ENCODE data around the gene LIPM. TPM values are rescaled to one million over a fixed set of nuclear protein-coding genes. Genes with fewer than 3 reads are reported as not detected.

Gene LIPM
- total RNA-seq, 1 donor, result not detected

Other genes starting within 250 kb of the LIPM start
- gene RNLS, start 219.4 kb upstream of the LIPM start, total RNA-seq (ENCODE audit: low replicate concordance), result 7.0 and 16.8 TPM in 2 replicates
- gene LIPJ, start 216.0 kb upstream of the LIPM start, total RNA-seq (ENCODE audit: low replicate concordance), result 0.09 TPM in 1 of 2 replicates, not detected in the other
- not detected in 2 replicates for gene LIPF, start 138.3 kb upstream of the LIPM start, total RNA-seq (ENCODE audit: low replicate concordance)
- not detected in 2 replicates for gene LIPK, start 96.5 kb upstream of the LIPM start, total RNA-seq (ENCODE audit: low replicate concordance)
- gene LIPN, start 42.7 kb upstream of the LIPM start, total RNA-seq (ENCODE audit: low replicate concordance), result not detected in 2 replicates
- gene ANKRD22, start 49.1 kb downstream of the LIPM start, total RNA-seq (ENCODE audit: low replicate concordance), result 0.09 and 0.33 TPM in 2 replicates
- gene STAMBPL1, start 77.5 kb downstream of the LIPM start, total RNA-seq (ENCODE audit: low replicate concordance), result 35.3 and 50.0 TPM in 2 replicates
- 73.5 and 241 TPM in 2 replicates for gene ACTA2, start 150.0 kb downstream of the LIPM start, total RNA-seq (ENCODE audit: low replicate concordance)
- gene FAS, start 188.1 kb downstream of the LIPM start, total RNA-seq (ENCODE audit: low replicate concordance), result 55.5 and 61.9 TPM in 2 replicates